GM12872 (cell line): ENCODE measurements around the gene OR8I2.

Experiments used
- CTCF ChIP-seq: IDR thresholded peaks from 3 replicates; pipeline ENCODE4 v1.5.1; 2011; ENCODE audit warnings: low read depth, mild to moderate bottlenecking, low read length, moderate library complexity; ENCODE audit not compliant: insufficient read depth

The OR8I2 gene

GRCh38 chr11:56093008-56093407 lies at the start of gene OR8I2:
Gene OR8I2, plus strand, starts transcription at chr11:56093308. Its CDS starts 0 bp downstream, at chr11:56093308.
- no peak for TF ChIP-seq CTCF

GRCh38 chr11:56045538-56045937 lies 47.6 kb upstream of the OR8I2 start:
- no peak for TF ChIP-seq CTCF

GRCh38 chr11:56048480-56048879 lies 44.6 kb upstream of the OR8I2 start:
- TF ChIP-seq CTCF: no peak

- no peak for TF ChIP-seq CTCF
These were observed 43.6 kb upstream of the OR8I2 start for GRCh38 chr11:56049487-56049886.

GRCh38 chr11:56066980-56067379 lies 26.1 kb upstream of the OR8I2 start:
- TF ChIP-seq CTCF: no peak

- no peak for TF ChIP-seq CTCF
These were observed 3.4 kb upstream of the OR8I2 start for GRCh38 chr11:56089697-56090096.

GRCh38 chr11:56103210-56103737 lies 10.2 kb downstream of the OR8I2 start, which contains the start of gene OR8H2:
Gene OR8H2, plus strand, starts transcription at chr11:56103687. Its CDS starts 1,356 bp downstream, at chr11:56105043.
- no peak for TF ChIP-seq CTCF
